Peyer's patch (tissue), 4 donors: ENCODE results near the gene CCNJ.
"Not testable (repeated sequence)": the region's sequence is repeated elsewhere in the genome, so short reads cannot be mapped to it uniquely, and the experiment has no call there.

Experiments
- POLR2A ChIP-seq, 2 donors: fragments of 450-650 bp; IDR thresholded peaks; one replicate each; pipeline ENCODE4 v1.5.1; 2017; ENCODE audit warnings: antibody characterized with exemption in 2 of 2, mild to moderate bottlenecking in 2 of 2, moderate library complexity in 2 of 2
- TF ChIP-seq, protein P1 (sequence below), 6 experiments: fragments of 450-650 bp in 4 of 6; fragments of 200-600 bp in 2 of 6; sonication (generic) in 1 of 6; IDR thresholded peaks; one replicate each; pipeline ENCODE4 v1.5.1; 2017 to 2019; ENCODE audit warnings: antibody characterized with exemption in 6 of 6, mild to moderate bottlenecking in 3 of 6, moderate library complexity in 1 of 6

GRCh38 chr10:95994376-95994775 lies 49.0 kb upstream of the CCNJ start:
- TF ChIP-seq, protein P1, sequence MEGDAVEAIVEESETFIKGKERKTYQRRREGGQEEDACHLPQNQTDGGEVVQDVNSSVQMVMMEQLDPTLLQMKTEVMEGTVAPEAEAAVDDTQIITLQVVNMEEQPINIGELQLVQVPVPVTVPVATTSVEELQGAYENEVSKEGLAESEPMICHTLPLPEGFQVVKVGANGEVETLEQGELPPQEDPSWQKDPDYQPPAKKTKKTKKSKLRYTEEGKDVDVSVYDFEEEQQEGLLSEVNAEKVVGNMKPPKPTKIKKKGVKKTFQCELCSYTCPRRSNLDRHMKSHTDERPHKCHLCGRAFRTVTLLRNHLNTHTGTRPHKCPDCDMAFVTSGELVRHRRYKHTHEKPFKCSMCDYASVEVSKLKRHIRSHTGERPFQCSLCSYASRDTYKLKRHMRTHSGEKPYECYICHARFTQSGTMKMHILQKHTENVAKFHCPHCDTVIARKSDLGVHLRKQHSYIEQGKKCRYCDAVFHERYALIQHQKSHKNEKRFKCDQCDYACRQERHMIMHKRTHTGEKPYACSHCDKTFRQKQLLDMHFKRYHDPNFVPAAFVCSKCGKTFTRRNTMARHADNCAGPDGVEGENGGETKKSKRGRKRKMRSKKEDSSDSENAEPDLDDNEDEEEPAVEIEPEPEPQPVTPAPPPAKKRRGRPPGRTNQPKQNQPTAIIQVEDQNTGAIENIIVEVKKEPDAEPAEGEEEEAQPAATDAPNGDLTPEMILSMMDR (IDR thresholded peaks at IDR 0.05), result not testable (repeated sequence)
- not testable (repeated sequence) for TF ChIP-seq POLR2A (IDR thresholded peaks at IDR 0.05)
